Measurements from ENCODE around the gene KCNIP1.

GRCh38 chr5:170565072-170565471 lies 61.3 kb downstream of the KCNIP1 start:
- TF ChIP-seq CTCF (IDR thresholded peaks at IDR 0.05) (no peak), POLR2A (IDR thresholded peaks at IDR 0.05) (no peak)
